Measurements from ENCODE around the gene UBE2E1.

GRCh38 chr3:23934253-23934652 is 128.5 kb downstream of the UBE2E1 start:
- TF ChIP-seq EZH2 (IDR thresholded peaks at IDR 0.05) (no peak), POLR2AphosphoS5 (IDR thresholded peaks at IDR 0.05; ENCODE audit: borderline replicate concordance, low read depth, low read length) (no peak)
